Peyer's patch (tissue), 4 donors: ENCODE results near the gene FSD2.

Source experiments
- CTCF ChIP-seq, 6 experiments: fragments of 450-650 bp in 4 of 6; fragments of 200-600 bp in 2 of 6; sonication (generic) in 1 of 6; IDR thresholded peaks; one replicate each; pipeline ENCODE4 v1.5.1; 2017 to 2019; ENCODE audit warnings: antibody characterized with exemption in 6 of 6, mild to moderate bottlenecking in 3 of 6, moderate library complexity in 1 of 6
- POLR2A ChIP-seq, 2 donors: fragments of 450-650 bp; IDR thresholded peaks; one replicate each; pipeline ENCODE4 v1.5.1; 2017; ENCODE audit warnings: antibody characterized with exemption in 2 of 2, mild to moderate bottlenecking in 2 of 2, moderate library complexity in 2 of 2

- TF ChIP-seq CTCF (IDR thresholded peaks at IDR 0.05) (no peak), POLR2A (IDR thresholded peaks at IDR 0.05) (no peak)
These were observed 93.8 kb downstream of the FSD2 start for GRCh38 chr15:82712036-82712435.
